Spleen (tissue), 11 donors: ENCODE data around the gene OR2V2. TPM values are rescaled to one million over a fixed set of nuclear protein-coding genes. Genes with fewer than 3 reads are reported as not detected.

ENCODE experiments used
- DNase-seq: peaks from one replicate; pipeline ENCODE4 v3.0.0-alpha.2; 2020
- H3K27ac ChIP-seq, 8 donors: fragments of 200-600 bp; sonication (generic) in 7 of 8; 1 replicate in 4 of 8; 2 replicates in 4 of 8; pipeline versions ENCODE4 v1.5.0 to v1.8.0; 2016 to 2021; ENCODE audit warnings: inconsistent platforms in 4 of 8, mild to moderate bottlenecking in 4 of 8, moderate library complexity in 1 of 8
- H3K27me3 ChIP-seq, 7 donors: fragments of 200-600 bp; sonication (generic) in 6 of 7; replicated peaks in 1 of 7; 1 replicate in 4 of 7; 2 replicates in 3 of 7; pipeline versions ENCODE4 v1.5.0 to v1.8.0; 2016 to 2021; ENCODE audit warnings: inconsistent platforms in 3 of 7, mild to moderate bottlenecking in 1 of 7
- H3K36me3 ChIP-seq, 6 donors: fragments of 200-600 bp; sonication (generic) in 5 of 6; 1 replicate in 4 of 6; 2 replicates in 2 of 6; pipeline versions ENCODE4 v1.5.0 to v1.8.0; 2016 to 2021; ENCODE audit warnings: inconsistent platforms in 2 of 6
- H3K4me1 ChIP-seq, 6 donors: fragments of 200-600 bp; sonication (generic) in 5 of 6; 1 replicate in 3 of 6; 2 replicates in 3 of 6; pipeline versions ENCODE4 v1.5.0 to v1.8.0; 2016 to 2021; ENCODE audit warnings: inconsistent platforms in 3 of 6
- H3K4me3 ChIP-seq, 8 donors: fragments of 200-600 bp; sonication (generic) in 7 of 8; 1 replicate in 4 of 8; 2 replicates in 4 of 8; pipeline versions ENCODE4 v1.5.0 to v1.8.0; 2016 to 2021; ENCODE audit warnings: inconsistent platforms in 4 of 8, mild to moderate bottlenecking in 4 of 8, moderate library complexity in 2 of 8
- H3K9me3 ChIP-seq, 8 donors: fragments of 200-600 bp; sonication (generic) in 7 of 8; 1 replicate in 4 of 8; 2 replicates in 4 of 8; pipeline versions ENCODE4 v1.5.0 to v1.8.0; 2016 to 2021; ENCODE audit warnings: inconsistent platforms in 4 of 8
- CTCF ChIP-seq, 11 experiments: fragments of 200-600 bp in 7 of 11; fragments of 450-650 bp in 4 of 11; sonication (generic) in 4 of 11; IDR thresholded peaks in 8 of 11; conservative IDR thresholded peaks in 3 of 11; 1 replicate in 7 of 11; 2 replicates in 4 of 11; pipeline versions ENCODE4 v1.4.0 to v1.8.0; 2016 to 2021; ENCODE audit warnings: antibody characterized with exemption in 11 of 11, inconsistent platforms in 4 of 11, mild to moderate bottlenecking in 1 of 11
- POLR2A ChIP-seq, 3 donors: fragments of 450-650 bp; IDR thresholded peaks; one replicate each; pipeline ENCODE4 v1.5.1; 2017; ENCODE audit warnings: antibody characterized with exemption in 3 of 3, mild to moderate bottlenecking in 1 of 3
- POLR2AphosphoS5 ChIP-seq, 3 donors: sonication (generic); formaldehyde crosslinking; IDR thresholded peaks; one replicate each; pipeline ENCODE4 v1.5.1; 2017; ENCODE audit warnings: antibody characterized with exemption in 3 of 3
- WGBS, 5 donors: extraction: QIAGEN DNeasy Blood & Tissue Kit in 3 of 5; methylation state at CpG; one replicate each; pipeline versions ENCODE4 v1.1.5 to v1.1.7; 2013 to 2018; 5-methylcytosine and 5-hydroxymethylcytosine counted together
- intact Hi-C: fragments of 100-400 bp; cut with DNase I; formaldehyde crosslinking; loops from one replicate; pipeline ENCODE4 v1.15.0; 2023; ENCODE audit warnings: low total_unique reads
- polyA plus RNA-seq, 3 donors: library from polyadenylated mRNA; stranded (reverse); fragments of 200-250 nt; gene quantifications; one replicate each; pipeline ENCODE4 v1.2.1, GENCODE V29; 2013
- total RNA-seq, 7 donors: library from RNA; depleted of rRNA in 3 of 7; stranded (reverse); fragments of >200 nt in 3 of 7; fragmentation: NEBNext Ultra II Directional in 4 of 7; extraction: Animal tissue kit (Norgen Biotek cat#: 25700) in 4 of 7; gene quantifications; one replicate each; pipeline versions ENCODE4 v1.1.0 to v1.2.1, GENCODE V29; 2016 to 2021
- donor health status: healthy with polysubstance abuse.
- donor health status: DM: no; HTN: no; CAD: no; lungs with moderate emphysema.
- donor health status: DM: no; HTN: no; CAD: no.
- donor health status: Bipolar disorder and iron deficiency.
- donor health status: healthy.
- donor health status: DM: no; HTN: no; CAD: no.
- donor health status: DM: yes; HTN: yes; CAD: no.

Gene OR2V2
- total and polyA plus RNA-seq, 10 donors, result not detected

DNA sequence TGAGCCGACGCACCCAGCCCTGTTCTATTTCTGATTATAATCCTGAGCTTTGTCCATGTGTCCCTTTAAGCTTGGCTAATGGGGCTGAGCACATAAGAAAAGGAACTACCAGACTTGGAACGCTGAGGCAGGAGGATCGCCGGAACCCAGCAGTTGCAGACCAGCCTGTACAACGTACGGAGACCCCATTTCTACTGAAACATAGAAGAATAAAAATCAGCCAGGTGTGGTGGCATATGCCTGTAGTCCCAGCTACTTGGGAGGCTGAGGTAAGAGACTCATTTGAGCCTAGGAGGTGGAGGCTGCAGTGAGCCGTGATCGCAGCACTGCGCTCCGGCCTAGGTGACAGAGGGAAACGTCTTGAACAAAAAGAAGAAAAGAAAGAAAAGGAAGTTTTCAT is 35.3 kb downstream of the OR2V2 start:
- Histone ChIP-seq H3K9me3 (no peaks in the 10 kb centered on the region), H3K27ac (peak overlapping the region in 1 of 8 donors; percentile 7), H3K4me3 (peak overlapping the region in 1 of 8 donors; percentile 5), H3K27me3 (no peaks in the 10 kb centered on the region), H3K36me3 (no peaks in the 10 kb centered on the region), H3K4me1 (peaks cover 5 to 44% (median 28%) of the 10 kb centered on the region in 6 donors)
- DNase-seq, result peak; percentile 61
- intact Hi-C loops, result no loop called here
- no peak for TF ChIP-seq POLR2AphosphoS5 (IDR thresholded peaks at IDR 0.05)
- no peak for TF ChIP-seq POLR2A (IDR thresholded peaks at IDR 0.05)
- TF ChIP-seq CTCF (IDR thresholded peaks at IDR 0.05 in 8 of 11, conservative IDR thresholded peaks at IDR 0.05 in 3 of 11), result no peak
- 53 to 70% (median 67%) methylated on average over 12 of the region's 12 CpGs for WGBS, 5 donors

GRCh38 chr5:181184845-181185216 is 37.4 kb downstream of the OR2V2 start:
- 75 to 87% (median 80%) methylated on average over 16 of the region's 16 CpGs for WGBS, 5 donors
- intact Hi-C loops, result no loop called here

DNA sequence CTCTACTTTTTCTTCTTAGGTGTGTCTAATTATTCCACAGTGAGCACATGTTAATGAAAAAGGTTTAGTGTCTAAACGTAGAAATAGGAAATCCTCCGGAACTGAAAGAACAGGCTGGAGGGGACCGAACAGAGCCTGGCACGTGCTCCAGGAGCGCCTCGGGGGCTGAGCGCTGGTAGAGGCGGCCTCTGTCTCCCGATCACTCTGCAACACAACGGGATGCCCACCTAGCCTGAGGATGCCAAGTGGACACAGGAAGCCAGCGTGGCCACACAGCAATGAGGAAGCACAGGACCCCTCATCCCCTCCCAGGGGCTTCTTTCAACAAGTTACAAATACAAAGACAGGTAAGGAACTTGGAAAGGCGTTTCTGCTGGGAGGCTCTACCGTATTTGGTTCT is 38.2 kb downstream of the OR2V2 start:
- TF ChIP-seq POLR2AphosphoS5 (IDR thresholded peaks at IDR 0.05) (no peak), CTCF (IDR thresholded peaks at IDR 0.05 in 8 of 11, conservative IDR thresholded peaks at IDR 0.05 in 3 of 11) (no peak), POLR2A (IDR thresholded peaks at IDR 0.05) (no peak)
- Histone ChIP-seq H3K36me3 (no peaks in the 10 kb centered on the region), H3K9me3 (no peaks in the 10 kb centered on the region), H3K27me3 (no peaks in the 10 kb centered on the region), H3K27ac (no peak overlapping the region), H3K4me1 (peaks cover 5 to 73% (median 45%) of the 10 kb centered on the region in 6 donors), H3K4me3 (no peak overlapping the region)
- DNase-seq, result peak; percentile 73
- 89 to 94% (median 93%) methylated on average over 13 of the region's 13 CpGs for WGBS, 5 donors
- intact Hi-C loops, result no loop called here

More at GRCh38 chr5:181184845-181185216, 37.4 kb downstream of the OR2V2 start:
- H3K27me3 ChIP-seq, result no peaks in the 10 kb centered on the region
- H3K4me1 ChIP-seq, result peaks cover 5 to 66% (median 42%) of the 10 kb centered on the region in 6 donors
- peak overlapping the region in 3 of 8 donors; percentile 63 to 74 (median 70) for H3K27ac ChIP-seq
- no peaks in the 10 kb centered on the region for H3K9me3 ChIP-seq
- DNase-seq, result peak; percentile 46
- TF ChIP-seq POLR2AphosphoS5 (IDR thresholded peaks at IDR 0.05) (no peak), CTCF (IDR thresholded peaks at IDR 0.05 in 8 of 11, conservative IDR thresholded peaks at IDR 0.05 in 3 of 11) (no peak), POLR2A (IDR thresholded peaks at IDR 0.05) (no peak)
- no peaks in the 10 kb centered on the region for H3K36me3 ChIP-seq
- peak overlapping the region in 4 of 8 donors; percentile 52 to 74 (median 54) for H3K4me3 ChIP-seq

- H3K36me3 ChIP-seq, result no peaks in the 10 kb centered on the region
- intact Hi-C loops, result no loop called here
- no peak overlapping the region for H3K27ac ChIP-seq
- WGBS, 5 donors, result 86 to 94% (median 93%) methylated on average over 6 of the region's 6 CpGs
- peaks cover 5 to 78% (median 48%) of the 10 kb centered on the region in 6 donors for H3K4me1 ChIP-seq
- no peaks in the 10 kb centered on the region for H3K9me3 ChIP-seq
- peak; percentile 31 for DNase-seq
- TF ChIP-seq POLR2AphosphoS5 (IDR thresholded peaks at IDR 0.05), result no peak
- TF ChIP-seq POLR2A (IDR thresholded peaks at IDR 0.05), result no peak
- no peak for TF ChIP-seq CTCF (IDR thresholded peaks at IDR 0.05 in 8 of 11, conservative IDR thresholded peaks at IDR 0.05 in 3 of 11)
- H3K27me3 ChIP-seq, result no peaks in the 10 kb centered on the region
- no peak overlapping the region for H3K4me3 ChIP-seq
These were observed 38.6 kb downstream of the OR2V2 start for GRCh38 chr5:181186022-181186421.
